H1 (cell line): ENCODE data around the gene PAXX. TPM values are rescaled to one million over a fixed set of nuclear protein-coding genes. Genes with fewer than 3 reads are reported as not detected.

Source experiments
- CTCF ChIP-seq, 3 experiments: IDR thresholded peaks; 1 replicate in 2 of 3; 2 replicates in 1 of 3; pipeline versions ENCODE4 v1.5.1 to v1.6.1; 2011; ENCODE audit warnings: low read length in 3 of 3, mild to moderate bottlenecking in 3 of 3, inconsistent platforms in 2 of 3, low read depth in 1 of 3, moderate library complexity in 1 of 3; ENCODE audit not compliant: insufficient read depth in 1 of 3; ENCODE audit errors: control extremely low read depth in 1 of 3
- HDAC6 ChIP-seq: IDR thresholded peaks from one replicate; pipeline ENCODE4 v1.7.1; 2012; ENCODE audit warnings: low read depth, mild to moderate bottlenecking, inconsistent platforms, low read length, moderate library complexity
- JUND ChIP-seq: IDR thresholded peaks from 2 replicates; pipeline ENCODE4 v1.6.1; 2011; ENCODE audit warnings: mild to moderate bottlenecking, improper control_type of control experiment, low read length
- MAFK ChIP-seq: IDR thresholded peaks from 2 replicates; pipeline ENCODE4 v1.6.1; 2012; ENCODE audit warnings: low read depth, mild to moderate bottlenecking, improper control_type of control experiment, low read length
- POLR2AphosphoS5 ChIP-seq: IDR thresholded peaks from 2 replicates; pipeline ENCODE4 v1.6.1; 2011; ENCODE audit warnings: low read depth, low read length
- POU5F1 ChIP-seq: IDR thresholded peaks from 2 replicates; pipeline ENCODE4 v1.6.1; 2011; ENCODE audit warnings: low read depth, mild to moderate bottlenecking, low read length, moderate library complexity
- RAD21 ChIP-seq, 2 experiments: IDR thresholded peaks in 1 of 2; conservative IDR thresholded peaks in 1 of 2; 2 replicates each; pipeline ENCODE4 v1.6.1; 2011; ENCODE audit warnings: low read depth in 2 of 2, low read length in 2 of 2, improper control_type of control experiment in 1 of 2, inconsistent platforms in 1 of 2, mild to moderate bottlenecking in 1 of 2, moderate library complexity in 1 of 2
- RXRA ChIP-seq: IDR thresholded peaks from 2 replicates; pipeline ENCODE4 v1.6.1; 2011; ENCODE audit warnings: low read depth, mild to moderate bottlenecking, low read length, moderate library complexity; ENCODE audit not compliant: insufficient read depth
- polyA plus RNA-seq, 7 experiments: library from polyadenylated mRNA; depleted of rRNA in 3 of 7; stranded (reverse) in 5 of 7; unstranded in 2 of 7; fragments of >200 nt in 5 of 7; fragments of 200-250 nt in 2 of 7; gene quantifications; 1 replicate in 5 of 7; 2 replicates in 1 of 7; 4 replicates in 1 of 7; pipeline versions ENCODE4 v1.2.1 to v1.2.3, GENCODE V29; 2011 to 2013; ENCODE audit warnings: missing spikeins in 2 of 7, mixed read lengths in 2 of 7
- total RNA-seq: library from RNA; stranded (reverse); fragmentation: NEBNext Ultra II Directional; extraction: Animal tissue kit (Norgen Biotek cat#: 25700); gene quantifications from 2 replicates; pipeline ENCODE4 v1.2.1, GENCODE V29; 2021

The PAXX gene
- total and polyA plus RNA-seq, 2 of the 8 experiments (the other 6 are each of a cell fraction or from before 2014, with no cell fraction given) = 43.4 to 45.9 TPM

- TF ChIP-seq JUND = no peak
- TF ChIP-seq RXRA = no peak
- TF ChIP-seq POLR2AphosphoS5 = no peak
- no peak for TF ChIP-seq POU5F1
- TF ChIP-seq MAFK = no peak
- no peak for TF ChIP-seq CTCF (IDR thresholded peaks at IDR 0.05; ENCODE audit: control extremely low read depth in 1 of 3, insufficient read depth in 1 of 3, low read depth in 1 of 3, low read length in 3 of 3)
- no peak for TF ChIP-seq RAD21 (IDR thresholded peaks at IDR 0.05 in 1 of 2, conservative IDR thresholded peaks at IDR 0.05 in 1 of 2; ENCODE audit: low read depth in 2 of 2, low read length in 2 of 2)
- no peak for TF ChIP-seq HDAC6
Observed at GRCh38 chr9:137000177-137000930, 8.1 kb downstream of the PAXX start (continued).
